GM12873 (cell line): ENCODE measurements around the gene CHCHD6.

Source experiments
- TF ChIP-seq, protein P1 (sequence below): IDR thresholded peaks from 2 replicates; pipeline ENCODE4 v1.5.1; 2012; ENCODE audit warnings: low read depth, mild to moderate bottlenecking, moderate library complexity, low read length, control low read depth; ENCODE audit not compliant: insufficient read depth; ENCODE audit errors: missing control alignments

Gene CHCHD6

DNA sequence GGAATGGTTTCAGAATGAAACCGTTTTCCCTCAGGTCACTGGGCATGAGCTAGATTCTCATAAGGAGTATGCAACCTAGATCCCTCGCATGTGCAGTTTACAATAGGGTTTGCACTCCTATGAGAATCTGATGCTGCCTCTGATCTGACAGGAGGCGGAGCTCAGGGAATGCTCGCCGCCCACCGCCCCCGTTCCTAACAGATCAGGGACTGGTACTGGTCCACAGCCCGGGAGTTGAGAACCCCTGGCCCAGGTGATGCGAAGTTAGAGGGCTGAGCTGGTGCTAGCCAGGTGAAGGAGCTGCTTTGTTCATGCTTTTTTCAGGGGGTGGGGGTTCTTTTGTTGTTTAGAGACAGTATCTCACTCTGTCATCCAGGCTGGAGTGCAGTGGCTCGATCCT is 263.3 kb downstream of the CHCHD6 start:
- TF ChIP-seq, protein P1, sequence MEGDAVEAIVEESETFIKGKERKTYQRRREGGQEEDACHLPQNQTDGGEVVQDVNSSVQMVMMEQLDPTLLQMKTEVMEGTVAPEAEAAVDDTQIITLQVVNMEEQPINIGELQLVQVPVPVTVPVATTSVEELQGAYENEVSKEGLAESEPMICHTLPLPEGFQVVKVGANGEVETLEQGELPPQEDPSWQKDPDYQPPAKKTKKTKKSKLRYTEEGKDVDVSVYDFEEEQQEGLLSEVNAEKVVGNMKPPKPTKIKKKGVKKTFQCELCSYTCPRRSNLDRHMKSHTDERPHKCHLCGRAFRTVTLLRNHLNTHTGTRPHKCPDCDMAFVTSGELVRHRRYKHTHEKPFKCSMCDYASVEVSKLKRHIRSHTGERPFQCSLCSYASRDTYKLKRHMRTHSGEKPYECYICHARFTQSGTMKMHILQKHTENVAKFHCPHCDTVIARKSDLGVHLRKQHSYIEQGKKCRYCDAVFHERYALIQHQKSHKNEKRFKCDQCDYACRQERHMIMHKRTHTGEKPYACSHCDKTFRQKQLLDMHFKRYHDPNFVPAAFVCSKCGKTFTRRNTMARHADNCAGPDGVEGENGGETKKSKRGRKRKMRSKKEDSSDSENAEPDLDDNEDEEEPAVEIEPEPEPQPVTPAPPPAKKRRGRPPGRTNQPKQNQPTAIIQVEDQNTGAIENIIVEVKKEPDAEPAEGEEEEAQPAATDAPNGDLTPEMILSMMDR = no peak

- TF ChIP-seq, protein P1 = no peak
Measured at GRCh38 chr3:126968391-126969390, 264.7 kb downstream of the CHCHD6 start.

DNA sequence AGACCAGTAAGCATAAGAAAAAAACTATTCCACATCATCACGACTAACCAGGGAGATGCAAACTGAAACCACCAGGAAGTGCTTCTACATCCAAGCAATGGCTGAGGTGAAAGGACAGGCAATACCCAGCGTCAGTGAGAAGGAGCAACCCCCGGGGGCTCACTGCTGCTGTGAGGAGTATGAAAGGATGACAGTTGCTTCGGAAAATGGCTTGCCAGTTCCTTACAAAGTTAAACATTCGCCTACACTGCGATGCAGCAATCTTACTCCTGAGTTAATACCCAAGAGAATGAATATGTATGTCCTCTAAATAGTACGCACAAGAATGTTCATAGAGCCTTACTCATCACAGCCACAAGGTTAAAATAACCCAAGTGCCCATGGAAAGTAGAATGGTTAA is 265.5 kb downstream of the CHCHD6 start:
- TF ChIP-seq, protein P1 = no peak

DNA sequence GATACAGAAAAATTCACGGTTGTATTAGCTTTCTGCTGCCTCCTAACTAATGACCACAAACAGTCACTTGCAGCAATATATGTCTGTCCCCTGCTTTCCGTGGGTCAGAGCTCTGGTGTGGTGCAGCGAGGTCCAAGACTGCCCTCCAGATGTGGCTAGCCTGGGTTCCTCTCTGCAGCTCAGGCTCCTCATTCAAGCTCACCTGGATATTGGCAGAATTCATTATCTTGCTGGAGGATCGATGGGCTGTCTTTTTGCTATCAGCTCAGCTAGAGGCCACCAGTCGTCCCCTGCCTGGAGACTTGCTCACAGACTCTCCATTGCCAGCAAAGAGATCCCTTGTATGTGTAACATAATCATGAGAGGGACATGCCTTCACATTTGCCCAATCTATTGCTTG is 266.1 kb downstream of the CHCHD6 start:
- TF ChIP-seq, protein P1 = no peak

- TF ChIP-seq, protein P1 = no peak
Measured at GRCh38 chr3:126970921-126971320, 266.9 kb downstream of the CHCHD6 start.

DNA sequence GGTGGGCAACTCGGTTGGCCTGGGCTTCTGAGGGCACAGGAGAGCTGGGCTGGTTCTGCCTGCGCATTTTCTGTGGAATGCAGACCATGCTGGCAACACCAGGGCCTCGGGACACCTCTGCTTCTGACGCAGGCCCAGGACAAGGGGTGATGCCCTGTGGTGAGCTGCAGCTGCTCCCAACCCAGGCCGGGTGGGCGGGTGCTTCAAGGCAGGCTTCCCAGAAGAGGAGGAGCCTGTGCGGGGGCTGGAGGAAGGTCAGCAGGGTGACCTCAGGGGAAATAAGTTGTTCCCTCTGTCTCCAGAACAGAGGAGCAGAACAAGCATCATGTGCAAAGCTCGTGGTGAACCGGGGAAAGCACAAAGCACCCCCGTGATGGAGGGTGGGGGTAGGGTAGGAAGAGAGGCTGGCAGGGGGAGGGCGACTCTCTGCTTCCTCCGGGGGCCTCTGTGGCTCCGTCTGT is 267.9 kb downstream of the CHCHD6 start:
- TF ChIP-seq, protein P1 = no peak

DNA sequence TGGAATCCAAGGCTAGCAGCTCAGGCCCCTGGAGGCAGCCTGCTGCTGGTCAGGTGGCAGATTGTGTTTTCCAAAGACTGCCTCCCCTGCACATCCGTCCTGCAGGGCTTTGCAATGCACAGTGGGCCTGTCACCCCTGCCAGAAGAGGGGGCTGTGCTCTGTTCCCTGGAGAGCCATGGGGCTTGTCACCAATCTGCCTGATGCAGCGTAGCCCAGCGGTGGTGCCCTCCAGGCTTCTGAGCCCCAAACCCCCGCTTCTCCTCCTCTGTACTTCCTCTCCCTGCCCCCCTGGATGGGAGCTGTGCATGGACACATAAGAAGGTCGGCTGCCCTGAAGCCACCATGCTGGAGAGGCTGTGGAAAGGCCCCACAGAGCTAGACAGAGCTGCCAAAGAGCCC is 268.8 kb downstream of the CHCHD6 start:
- TF ChIP-seq, protein P1 = peak; percentile 21
